OCI-LY3 (cell line): ENCODE measurements around the gene DYRK2.

Experiments used
- H2AFZ ChIP-seq: fragments of 200-600, 300-600 bp; shearing (Covaris generic); 2 replicates; pipeline ENCODE4 v1.6.0; 2014; ENCODE audit warnings: antibody characterized with exemption, low read depth, low read length
- H3K27ac ChIP-seq: fragments of 200-600, 300-600 bp; sonication (generic); 2 replicates; pipeline ENCODE4 v1.5.1; 2014; ENCODE audit warnings: mild to moderate bottlenecking, low read length, moderate library complexity, mixed read lengths
- H3K27me3 ChIP-seq: fragments of 200-600, 300-600 bp; sonication (generic); 2 replicates; pipeline ENCODE4 v1.6.1; 2014; ENCODE audit warnings: low read depth, low read length, mixed read lengths
- H3K36me3 ChIP-seq: fragments of 200-600, 300-600 bp; sonication (generic); replicated peaks from 2 replicates; pipeline ENCODE3; 2014; ENCODE audit warnings: low read depth, low read length, mixed read lengths
- H3K4me1 ChIP-seq: fragments of 300-600, 200-600 bp; sonication (generic); 2 replicates; pipeline ENCODE4 v1.6.1; 2014; ENCODE audit warnings: low read length, mixed read lengths
- H3K4me2 ChIP-seq: fragments of 200-600, 300-600 bp; sonication (generic); 2 replicates; pipeline ENCODE4 v1.6.1; 2014; ENCODE audit warnings: low read length, mixed read lengths
- H3K4me3 ChIP-seq: fragments of 300-600, 200-600 bp; sonication (generic); 2 replicates; pipeline ENCODE4 v1.5.1; 2014; ENCODE audit warnings: antibody characterized with exemption, mild to moderate bottlenecking, low read length, moderate library complexity
- H3K79me2 ChIP-seq: fragments of 300-600, 200-600 bp; shearing (Covaris generic); 2 replicates; pipeline ENCODE4 v1.6.1; 2014; ENCODE audit warnings: mild to moderate bottlenecking, low read length, mixed read lengths
- H3K9ac ChIP-seq: fragments of 300-600, 200-600 bp; shearing (Covaris generic); 2 replicates; pipeline ENCODE4 v1.6.0; 2014; ENCODE audit warnings: mild to moderate bottlenecking, low read length, moderate library complexity
- H3K9me3 ChIP-seq: fragments of 200-600, 300-600 bp; shearing (Covaris generic); 2 replicates; pipeline ENCODE4 v1.6.1; 2014; ENCODE audit warnings: low read length, mixed read lengths; ENCODE audit not compliant: insufficient read depth
- H4K20me1 ChIP-seq: fragments of 200-600, 300-600 bp; sonication (generic); 2 replicates; pipeline ENCODE4 v1.6.1; 2016; ENCODE audit warnings: low read length, mixed read lengths; ENCODE audit not compliant: insufficient read depth
- EZH2phosphoT487 ChIP-seq: fragments of 200-600 bp; shearing (Covaris generic); IDR thresholded peaks from 2 replicates; pipeline ENCODE4 v1.6.1; 2018; ENCODE audit warnings: antibody characterized with exemption, mixed run types, low read depth
- TF ChIP-seq, protein P1 (sequence below): fragments of 200-600, 300-600 bp; sonication (generic); IDR thresholded peaks from 2 replicates; pipeline ENCODE4 v1.5.1; 2014; ENCODE audit warnings: antibody characterized with exemption, low read length, low read depth

DYRK2 gene

DNA sequence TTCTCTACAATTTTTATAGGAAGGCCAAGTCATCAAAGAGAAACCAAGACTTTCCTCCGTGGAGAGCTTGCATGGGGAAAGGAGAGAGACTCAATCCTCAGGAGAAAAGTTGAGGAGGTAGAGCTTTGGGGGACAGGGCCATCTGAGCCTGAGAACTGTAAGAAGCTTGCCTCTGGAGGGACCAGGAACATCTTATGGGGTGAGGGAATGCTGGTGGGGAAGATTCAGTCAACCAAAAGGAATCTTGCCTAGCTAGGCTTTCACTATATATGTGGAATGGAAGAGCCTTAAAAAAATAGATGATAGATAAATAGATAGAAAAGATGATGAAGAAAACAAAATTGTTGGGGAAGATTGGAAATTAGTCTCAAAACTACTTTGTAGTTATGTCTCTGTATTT is 63.5 kb downstream of the DYRK2 start:
- Histone ChIP-seq H3K79me2 (no peaks in the 10 kb centered on the region), H3K27ac (no peak overlapping the region), H3K4me3 (no peak overlapping the region), H3K27me3 (peaks cover 3% of the 10 kb centered on the region; the same call in 1 of the 2 replicates), H3K9ac (no peak overlapping the region), H2AFZ (no peak overlapping the region), H3K9me3 (no peaks in the 10 kb centered on the region), H3K4me1 (peaks cover 22% of the 10 kb centered on the region), H3K4me2 (no peak overlapping the region), H4K20me1 (no peaks in the 10 kb centered on the region), H3K36me3 (no peaks in the 10 kb centered on the region)
- TF ChIP-seq, protein P1, sequence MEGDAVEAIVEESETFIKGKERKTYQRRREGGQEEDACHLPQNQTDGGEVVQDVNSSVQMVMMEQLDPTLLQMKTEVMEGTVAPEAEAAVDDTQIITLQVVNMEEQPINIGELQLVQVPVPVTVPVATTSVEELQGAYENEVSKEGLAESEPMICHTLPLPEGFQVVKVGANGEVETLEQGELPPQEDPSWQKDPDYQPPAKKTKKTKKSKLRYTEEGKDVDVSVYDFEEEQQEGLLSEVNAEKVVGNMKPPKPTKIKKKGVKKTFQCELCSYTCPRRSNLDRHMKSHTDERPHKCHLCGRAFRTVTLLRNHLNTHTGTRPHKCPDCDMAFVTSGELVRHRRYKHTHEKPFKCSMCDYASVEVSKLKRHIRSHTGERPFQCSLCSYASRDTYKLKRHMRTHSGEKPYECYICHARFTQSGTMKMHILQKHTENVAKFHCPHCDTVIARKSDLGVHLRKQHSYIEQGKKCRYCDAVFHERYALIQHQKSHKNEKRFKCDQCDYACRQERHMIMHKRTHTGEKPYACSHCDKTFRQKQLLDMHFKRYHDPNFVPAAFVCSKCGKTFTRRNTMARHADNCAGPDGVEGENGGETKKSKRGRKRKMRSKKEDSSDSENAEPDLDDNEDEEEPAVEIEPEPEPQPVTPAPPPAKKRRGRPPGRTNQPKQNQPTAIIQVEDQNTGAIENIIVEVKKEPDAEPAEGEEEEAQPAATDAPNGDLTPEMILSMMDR, result no peak
- TF ChIP-seq EZH2phosphoT487, result no peak

DNA sequence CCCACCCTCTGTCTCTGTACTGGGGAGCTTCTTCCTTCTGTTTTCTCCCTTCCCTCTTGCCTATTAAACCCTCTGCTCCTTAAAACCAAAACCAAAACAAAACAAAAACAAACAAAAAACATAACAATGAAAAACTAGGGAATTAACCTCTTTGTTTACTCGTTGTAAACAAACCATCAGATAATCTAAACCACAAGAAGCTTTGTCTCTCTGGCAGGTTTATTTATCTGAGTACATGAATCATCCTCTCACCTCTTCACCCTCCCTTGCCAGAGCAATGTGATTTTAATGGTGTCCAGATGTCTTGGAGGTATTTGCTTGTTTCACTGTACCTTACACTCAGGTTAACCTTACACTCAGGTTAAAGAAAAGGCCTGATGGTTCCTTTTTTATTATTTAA is 66.1 kb downstream of the DYRK2 start:
- no peaks in the 10 kb centered on the region for H3K9me3 ChIP-seq
- no peak overlapping the region for H3K4me2 ChIP-seq
- H3K27ac ChIP-seq, result no peak overlapping the region
- no peaks in the 10 kb centered on the region for H3K79me2 ChIP-seq
- peaks cover 17% of the 10 kb centered on the region for H3K4me1 ChIP-seq
- no peak for TF ChIP-seq EZH2phosphoT487
- TF ChIP-seq, protein P1, result no peak
- no peak overlapping the region for H3K4me3 ChIP-seq
- H3K36me3 ChIP-seq, result no peaks in the 10 kb centered on the region
- no peaks in the 10 kb centered on the region for H3K27me3 ChIP-seq
- no peak overlapping the region for H3K9ac ChIP-seq
- no peaks in the 10 kb centered on the region for H4K20me1 ChIP-seq
- H2AFZ ChIP-seq, result no peak overlapping the region
